KG1 (cell line): ENCODE results near the gene LOC101059915.

Experiments used
- DNase-seq: peaks from one replicate; lab custom pipeline; 2025; lab: John Stamatoyannopoulos, UW

The LOC101059915 gene

DNA sequence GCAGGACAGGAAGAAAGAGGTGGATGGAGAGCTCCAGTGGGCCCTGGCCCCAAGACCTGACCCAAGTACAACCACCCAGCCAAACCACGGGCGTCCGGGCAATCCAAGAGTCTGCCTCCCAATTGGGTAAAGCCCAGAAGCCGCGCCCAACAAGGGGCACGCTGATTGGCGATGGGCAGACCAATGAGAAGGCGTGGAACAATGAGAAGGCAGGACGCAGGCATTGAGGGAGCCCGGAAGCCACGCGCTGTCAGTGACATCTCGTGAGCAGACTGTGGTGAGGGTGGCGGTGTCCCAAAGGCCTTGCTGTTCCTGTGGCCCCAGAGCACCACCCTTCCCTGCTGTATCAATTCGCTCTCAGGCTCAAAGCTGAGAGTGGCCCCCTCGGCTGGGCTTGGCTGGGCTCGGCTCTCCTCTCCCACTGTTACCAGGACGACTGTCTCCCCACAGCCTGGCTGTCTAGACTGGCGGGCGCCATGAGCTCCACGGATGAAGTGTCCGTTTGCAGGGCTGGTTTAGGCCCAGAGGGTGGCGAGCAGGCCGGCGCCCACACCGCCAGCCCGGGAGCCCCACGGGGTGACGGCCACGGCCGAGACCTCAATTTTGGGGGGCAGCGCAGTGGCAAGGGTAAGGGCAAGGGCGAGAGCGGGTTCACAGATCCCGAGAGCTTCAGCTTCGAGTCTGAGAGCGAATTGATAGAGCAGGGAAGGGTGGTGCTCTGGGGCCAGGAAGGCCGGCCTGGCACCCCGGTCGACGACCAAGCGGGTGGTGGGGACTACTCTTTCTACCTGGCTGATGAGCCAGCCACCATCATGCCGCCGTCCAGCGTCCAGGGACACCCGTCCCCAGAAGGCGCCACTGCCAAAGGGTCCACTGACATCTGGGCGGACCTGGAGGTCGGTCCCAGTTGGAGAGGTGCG, at the start of gene LOC101059915:
Gene LOC101059915 (plus strand): TSS at position 219 of the 920 bp plus-strand sequence.
- no peak for DNase-seq

DNA sequence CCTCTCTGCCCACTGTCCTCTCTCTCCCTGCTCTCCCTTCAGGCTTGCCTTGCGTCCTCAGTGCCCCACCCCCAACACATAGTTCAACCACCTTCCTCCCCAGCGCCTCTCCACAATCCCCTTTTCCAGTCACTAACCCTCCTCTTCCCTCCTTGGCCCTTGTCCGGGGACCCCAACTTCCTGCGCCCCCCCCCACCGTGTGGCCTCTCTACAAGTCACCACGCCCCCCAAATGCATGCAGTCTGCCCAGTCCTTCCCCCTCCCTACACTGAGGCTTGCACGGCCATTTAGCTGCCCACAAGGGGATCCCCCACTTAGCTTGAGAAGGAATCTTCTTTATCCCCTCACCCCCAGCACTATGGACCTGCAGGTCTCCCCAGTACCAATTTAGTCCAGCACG, 49.6 kb upstream of the LOC101059915 start:
- no peak for DNase-seq

DNA sequence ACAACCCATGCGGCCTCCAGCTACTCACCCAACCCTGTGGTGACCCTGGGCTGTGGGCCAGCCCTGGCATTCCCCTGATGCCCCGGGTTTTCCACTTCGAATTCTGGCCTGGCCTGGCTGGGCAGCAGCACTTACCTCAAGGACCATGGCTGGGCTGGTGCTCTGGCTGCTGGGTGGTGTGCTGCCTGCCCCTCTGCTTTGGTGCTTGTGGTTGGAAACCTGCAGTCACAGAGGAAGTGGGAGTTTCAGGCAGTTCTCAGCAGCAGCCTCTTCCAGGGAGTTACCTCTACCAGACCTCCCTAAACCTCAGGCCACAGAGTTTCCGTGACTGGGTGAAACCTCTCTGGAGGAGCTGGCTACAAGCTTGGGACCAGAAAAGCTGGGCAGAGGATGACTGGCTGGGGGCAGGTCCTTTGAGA, 49.0 kb upstream of the LOC101059915 start, which contains the start of gene CXCR3:
Gene CXCR3 (minus strand): TSS at position 209 of the 419 bp plus-strand sequence. CDS start 62 bp downstream, at position 147.
- DNase-seq = peak; percentile 9

DNA sequence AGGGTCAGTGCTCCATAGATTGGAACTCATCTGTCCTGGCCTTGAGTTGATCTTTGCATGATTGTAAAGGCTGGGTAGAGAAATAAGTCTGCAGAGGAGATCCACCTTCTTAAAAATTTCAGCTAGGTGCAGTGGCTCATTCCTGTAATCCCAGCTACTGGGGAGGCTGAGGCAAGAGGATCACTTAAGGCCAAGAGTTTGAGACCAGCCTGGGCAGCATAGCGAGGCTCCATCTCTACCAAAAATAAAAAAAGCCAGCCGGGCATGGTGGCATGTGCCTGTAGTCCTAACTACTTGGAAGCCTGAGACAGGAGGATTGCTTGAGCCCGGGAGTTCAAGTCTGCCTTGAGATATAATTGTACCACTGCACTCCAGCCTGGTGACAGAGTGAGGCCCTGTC, 48.6 kb upstream of the LOC101059915 start:
- DNase-seq = no peak

DNA sequence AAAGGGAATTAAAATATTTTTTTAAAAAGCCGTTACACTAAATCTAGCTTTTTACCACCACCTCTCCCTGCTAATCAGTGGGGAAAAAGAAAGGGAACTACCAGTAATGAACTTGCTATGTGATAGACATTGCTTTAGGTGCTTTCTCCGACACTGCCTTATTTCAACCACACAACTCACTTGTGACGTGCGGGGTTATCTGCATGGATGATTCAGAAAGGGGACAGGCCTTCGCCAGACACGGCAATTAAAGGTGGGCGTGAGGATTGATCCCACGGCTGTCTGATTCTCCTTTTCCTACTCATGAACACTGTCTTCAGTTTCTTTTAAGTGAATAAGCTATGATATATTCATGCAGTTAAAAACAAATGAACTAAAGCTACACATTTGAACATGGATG, 48.2 kb upstream of the LOC101059915 start:
- DNase-seq = no peak

DNA sequence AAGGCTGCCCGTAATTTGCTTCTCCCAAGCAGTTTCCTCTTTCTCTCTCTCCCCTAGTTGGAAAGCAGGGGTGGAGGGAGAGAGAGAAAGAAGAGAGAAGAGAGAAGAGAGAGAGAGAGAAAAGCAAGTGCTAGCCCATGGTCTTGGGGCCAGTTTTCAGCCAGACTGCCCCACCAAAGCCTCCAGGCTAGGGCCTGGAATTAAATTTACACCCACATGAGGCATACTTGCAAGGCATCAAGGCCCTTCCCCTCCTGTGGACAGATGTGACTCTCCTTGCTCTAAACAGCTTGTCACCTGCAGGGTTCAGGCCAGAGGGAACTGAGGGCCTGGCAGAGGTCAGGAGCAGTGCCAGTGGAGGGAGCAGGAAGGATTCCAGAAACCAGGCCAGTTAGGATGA, 47.4 kb upstream of the LOC101059915 start:
- no peak for DNase-seq

DNA sequence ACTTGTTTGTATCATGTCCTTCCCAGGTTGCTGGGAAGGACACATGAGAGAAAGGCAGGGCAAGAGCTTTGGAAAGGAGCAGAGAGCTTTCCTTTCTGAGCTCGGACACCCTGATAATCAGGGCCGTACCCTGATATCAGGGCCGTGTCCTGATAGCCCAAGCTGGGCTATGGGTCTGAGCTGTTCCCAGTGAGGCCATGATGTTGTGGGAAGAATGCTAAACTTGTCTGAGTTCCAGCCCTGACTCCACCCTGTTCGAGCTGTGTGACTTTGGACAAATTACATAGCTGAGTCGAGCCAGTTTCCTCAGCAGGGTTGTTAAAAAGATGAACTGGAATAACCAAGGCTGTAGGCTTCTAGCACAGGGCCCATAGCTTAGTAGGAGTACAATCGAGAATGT, 45.7 kb upstream of the LOC101059915 start:
- DNase-seq = no peak

DNA sequence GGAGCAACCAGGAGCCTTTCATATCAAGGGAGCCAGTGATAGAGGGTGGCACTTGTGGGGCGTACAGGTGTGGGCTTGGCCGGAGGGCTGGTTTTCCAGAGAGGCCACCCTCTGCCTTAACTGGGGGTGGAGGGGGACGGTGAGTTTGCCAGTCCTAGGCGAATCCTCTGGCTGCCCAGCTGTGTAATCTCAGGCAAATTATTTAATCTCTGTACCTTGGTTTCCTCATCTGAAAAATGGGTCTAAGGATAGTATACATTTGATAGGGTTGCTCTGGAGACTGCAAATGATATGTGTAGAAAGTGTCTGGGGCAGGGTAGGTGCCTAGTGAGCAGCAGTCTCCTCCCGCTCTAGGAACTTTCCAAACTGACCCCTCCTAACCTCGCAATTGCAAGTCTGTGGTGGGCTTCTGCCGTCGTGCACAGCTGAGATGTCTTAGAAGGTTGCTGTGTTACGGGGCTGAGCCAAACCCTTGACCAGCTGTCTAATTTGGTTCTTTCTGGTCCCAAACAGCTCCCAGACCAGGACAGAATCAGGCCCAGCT, 45.2 kb upstream of the LOC101059915 start:
- DNase-seq = no peak

DNA sequence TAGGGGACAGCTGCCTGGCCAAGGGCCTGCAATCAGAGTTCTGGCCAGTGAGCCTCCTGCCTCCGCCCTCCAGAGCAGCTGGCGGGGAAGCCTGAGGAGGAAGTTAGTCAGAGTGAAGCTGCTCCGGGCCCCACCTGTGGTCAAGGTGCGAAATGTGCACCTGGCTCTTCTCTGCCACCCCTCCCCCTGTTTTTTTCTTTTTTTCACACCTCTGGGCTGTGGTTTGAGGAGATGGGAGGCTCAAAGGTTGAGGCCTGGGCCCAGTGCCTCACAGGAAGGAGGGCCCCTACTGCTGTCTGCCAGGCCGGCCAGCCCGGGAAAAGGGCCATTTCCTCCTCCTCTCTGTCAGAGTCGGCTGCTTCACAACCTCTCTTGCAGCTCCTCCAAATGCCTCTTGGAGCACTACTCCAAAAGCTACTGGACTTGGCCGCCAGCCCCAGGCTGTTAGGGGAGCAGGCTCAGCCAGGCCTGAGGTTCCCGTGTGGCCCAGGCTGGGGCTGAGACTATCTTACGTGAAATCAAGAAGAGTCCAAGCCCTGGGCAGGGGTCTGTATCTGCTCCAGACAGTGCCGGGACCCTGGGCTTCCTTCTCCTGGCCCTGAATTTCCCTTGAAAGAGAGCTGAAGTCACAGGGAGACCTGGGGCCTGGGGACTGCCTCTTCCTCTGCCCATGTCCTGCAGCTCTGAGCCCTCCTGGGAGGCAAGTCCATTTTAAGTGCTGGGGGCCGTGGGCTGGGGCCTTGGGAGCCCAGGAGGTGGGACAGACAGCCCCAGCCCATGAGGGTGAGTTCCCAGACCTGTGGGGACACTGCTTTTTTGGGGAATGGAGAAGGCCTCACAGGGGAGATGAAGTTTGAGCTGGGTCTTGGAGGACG, 44.5 kb upstream of the LOC101059915 start:
- no peak for DNase-seq

DNA sequence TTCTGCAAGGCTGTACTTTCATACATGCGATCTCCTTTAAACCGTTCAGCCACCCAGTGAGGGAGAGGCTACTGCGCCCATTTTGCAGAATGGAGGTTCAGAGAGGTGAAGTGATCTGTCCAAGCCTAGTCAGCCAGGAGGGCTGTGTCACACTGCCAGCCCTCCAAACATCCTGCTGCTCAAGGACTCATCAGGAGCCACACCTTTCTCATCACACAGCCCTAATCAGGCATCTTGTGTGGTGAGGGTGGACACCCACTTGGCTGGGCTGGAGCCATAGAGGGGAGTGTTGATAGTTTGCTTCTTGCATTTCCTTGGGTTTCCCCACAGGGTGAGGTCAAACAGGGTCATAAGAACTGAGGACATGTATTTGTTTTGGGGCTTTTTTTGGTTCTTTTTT, 43.6 kb upstream of the LOC101059915 start:
- DNase-seq = no peak

DNA sequence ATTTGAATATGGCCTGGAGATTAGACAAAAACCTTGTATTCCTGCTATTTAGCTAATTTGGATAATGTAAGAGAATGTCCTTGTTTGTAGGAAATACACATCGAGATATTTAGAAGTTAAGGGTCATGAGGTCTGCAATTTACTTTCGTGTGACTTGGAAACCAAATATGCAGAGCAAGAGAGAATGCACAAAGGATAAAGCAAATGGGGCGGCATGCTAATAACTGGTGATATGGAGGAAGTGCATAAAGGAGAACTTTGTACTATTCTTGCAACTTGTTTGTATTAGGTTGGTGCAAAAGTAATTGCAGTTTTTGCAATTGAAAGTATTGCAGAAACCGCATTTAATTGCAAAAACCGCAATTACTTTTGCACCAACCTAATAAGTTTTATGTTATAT, 41.9 kb upstream of the LOC101059915 start:
- no peak for DNase-seq

DNA sequence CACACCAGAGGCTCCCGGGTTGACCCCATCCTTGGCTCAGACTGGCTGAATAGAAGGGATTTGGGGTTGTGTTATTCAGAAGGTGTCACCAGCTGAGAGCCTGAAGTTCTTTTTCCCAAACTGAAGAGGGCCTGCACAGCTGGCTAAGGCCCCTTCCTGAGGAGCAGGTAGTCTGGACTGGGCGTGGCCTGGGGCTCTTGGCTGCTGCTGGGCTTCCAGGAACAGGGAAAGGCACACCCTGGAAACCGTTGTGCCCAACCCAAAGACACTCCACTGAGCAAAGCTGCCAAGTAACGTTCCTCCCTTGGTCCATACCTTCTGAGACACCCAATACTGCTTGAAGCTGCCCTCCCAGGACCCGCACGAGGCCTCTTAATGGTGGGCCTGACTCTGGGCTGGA, 40.8 kb upstream of the LOC101059915 start:
- no peak for DNase-seq

DNA sequence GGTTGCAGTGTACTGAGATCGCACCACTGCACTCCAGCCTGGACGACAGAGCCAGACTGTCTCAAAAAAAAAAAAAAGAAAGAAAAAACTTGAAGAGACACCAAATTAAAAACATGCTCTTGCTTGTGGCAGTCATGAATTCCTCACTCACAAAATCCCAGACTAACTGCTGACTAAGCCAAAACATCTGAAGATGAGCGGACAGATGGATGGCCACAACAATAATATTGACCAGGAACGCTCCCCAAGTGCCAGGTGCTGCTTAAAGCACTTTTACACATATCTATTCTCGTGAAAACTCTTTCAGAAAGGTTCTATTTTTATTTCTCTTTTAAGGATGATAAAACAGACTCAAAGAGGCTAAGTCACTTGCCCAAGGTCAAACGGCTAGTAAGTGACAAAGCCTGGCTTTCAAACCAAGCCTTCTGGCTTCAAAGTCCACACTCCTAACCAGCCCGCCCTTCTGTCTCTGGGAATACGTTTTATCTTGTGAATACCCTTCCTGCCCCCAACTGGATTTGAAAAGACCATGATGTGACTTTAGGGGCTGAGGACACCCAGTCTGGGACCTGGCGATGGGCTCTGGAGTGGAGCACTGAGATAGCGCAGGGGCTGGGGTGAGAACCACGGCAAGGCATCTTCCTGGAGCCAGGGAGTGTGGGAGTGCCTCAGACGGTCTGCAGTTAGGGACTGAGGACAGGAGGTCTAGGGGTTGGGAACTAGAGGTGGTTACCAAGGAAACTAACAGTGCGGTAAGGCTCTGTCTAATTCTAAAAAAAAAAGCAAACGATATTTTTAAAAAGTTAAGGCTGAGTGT, 39.5 kb upstream of the LOC101059915 start:
- DNase-seq = no peak

DNA sequence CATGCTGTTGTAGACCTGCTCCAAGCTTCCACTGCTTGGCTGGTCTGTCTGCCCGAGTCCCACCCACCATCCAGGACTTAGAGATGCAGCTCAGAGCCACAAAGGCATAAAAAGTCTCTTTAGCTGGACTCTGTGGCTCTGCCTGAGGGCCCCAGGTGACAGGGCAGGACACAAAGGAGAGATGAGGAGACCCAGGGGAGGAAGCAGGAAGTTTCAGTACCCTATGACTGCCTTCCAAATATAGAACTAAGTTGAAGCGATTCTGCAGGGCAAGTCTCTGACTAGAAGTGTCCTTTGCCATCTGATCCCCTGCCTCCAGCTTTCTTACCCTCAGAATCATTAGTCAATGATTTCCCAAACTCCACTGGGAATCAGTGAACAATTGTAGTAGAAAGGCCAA, 37.9 kb upstream of the LOC101059915 start:
- DNase-seq = no peak

DNA sequence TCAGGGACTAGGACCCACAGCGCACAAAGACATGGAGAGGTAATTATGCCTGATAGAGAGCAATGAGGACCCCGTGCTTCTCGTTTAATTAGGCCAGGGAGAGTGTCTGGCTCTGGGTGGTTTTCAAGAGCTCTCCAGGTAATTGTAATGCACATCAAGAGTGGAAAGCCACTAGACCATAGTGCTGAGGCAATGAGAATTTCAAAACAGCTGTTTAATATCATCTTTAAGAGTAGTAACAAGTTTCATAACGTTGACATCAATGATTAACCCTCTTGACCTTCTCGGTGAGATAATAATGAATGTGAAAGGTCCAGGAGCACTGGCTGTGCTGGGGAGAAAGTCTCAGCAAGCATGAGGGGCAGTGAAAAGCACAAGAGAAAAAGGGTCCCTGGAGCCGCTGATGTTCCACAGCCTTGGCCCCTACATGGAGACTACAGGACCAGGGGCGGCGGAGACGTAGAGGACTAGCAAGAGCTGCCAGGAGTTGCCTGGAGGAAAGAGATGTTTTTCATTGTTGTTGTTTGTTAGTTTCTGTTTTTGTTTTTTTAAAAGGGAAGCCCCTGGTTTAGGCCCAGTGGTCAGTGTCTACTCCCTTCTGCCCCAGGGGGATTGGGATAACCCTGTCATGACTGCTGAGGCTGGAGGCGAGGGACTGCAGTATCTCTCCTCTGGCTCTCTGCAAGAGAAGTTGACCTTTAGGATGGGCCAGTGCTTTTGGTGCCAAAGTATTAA, 34.3 kb upstream of the LOC101059915 start:
- DNase-seq = no peak

DNA sequence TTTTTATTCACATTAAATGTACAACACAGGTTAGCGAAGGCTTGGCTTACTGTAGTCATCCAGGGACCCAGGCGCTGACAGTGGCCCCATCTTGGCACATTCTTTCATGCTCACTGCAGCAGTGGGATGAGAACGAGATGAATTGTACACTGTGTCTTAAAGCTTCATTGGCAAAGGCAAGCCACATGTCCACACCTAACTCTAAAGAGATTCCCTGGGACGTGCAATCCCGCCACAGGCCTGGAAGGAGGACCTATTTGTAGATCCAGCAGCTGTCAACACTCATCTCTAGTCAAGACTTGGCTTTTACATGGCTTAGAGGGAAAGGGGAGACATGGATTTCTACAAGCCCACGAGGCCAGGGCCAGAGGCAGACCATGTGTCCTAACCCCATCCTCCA, 33.0 kb upstream of the LOC101059915 start:
- no peak for DNase-seq

DNA sequence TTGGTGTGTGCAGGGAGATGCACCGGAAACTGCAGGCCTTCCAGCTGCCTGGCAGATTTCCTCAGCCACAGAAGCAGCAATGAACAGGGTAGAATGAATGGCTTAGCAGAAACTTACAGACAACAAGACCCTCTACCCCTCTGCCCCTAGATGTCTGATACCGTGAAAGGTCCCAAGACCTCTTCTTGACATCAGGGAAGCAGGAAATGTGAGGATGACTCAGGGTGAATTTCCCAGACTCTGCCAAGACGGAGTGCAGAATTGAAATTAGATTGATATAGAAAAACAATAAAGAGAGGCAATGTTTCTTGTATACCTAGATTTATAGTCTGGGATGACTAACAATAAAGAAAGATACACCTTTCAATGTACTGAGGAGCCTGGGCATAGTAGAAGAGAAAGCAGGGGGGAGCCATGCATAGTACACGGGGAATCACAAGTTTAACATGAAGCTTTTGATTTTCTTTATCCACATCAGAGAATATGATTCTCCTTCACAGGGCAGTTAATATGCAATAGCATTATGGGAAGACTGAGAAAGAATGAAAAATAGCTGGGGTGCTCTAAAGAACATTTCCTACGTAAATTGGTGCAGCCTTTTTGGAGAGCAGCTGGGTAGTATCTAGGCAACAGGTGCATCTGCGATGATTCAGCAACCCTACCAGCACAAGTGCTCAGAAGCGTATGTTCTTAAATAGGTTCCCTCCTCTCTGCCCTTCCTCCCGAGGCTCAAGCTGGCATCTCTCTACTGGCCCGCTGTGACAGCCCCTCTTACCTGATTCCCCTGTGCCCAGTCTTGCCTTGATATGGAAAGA, 30.7 kb upstream of the LOC101059915 start:
- no peak for DNase-seq

DNA sequence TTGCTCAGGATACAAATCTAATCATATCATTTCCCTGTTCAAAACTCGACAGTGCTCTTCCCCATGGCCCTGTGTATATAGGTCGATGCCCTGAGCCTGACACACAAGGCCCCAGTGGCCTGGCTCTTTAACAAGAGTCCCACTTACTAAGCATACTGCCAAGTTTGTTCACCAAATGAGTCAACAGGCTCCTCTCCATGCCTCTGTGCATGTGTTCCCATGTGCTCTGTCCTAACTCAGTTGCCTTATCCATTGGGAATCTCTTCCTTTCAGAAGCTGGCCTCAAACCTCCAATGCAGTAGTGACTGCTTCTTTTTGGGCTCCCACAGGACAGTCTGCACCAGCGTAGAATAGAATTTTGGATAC, 30.1 kb upstream of the LOC101059915 start:
- DNase-seq = no peak

DNA sequence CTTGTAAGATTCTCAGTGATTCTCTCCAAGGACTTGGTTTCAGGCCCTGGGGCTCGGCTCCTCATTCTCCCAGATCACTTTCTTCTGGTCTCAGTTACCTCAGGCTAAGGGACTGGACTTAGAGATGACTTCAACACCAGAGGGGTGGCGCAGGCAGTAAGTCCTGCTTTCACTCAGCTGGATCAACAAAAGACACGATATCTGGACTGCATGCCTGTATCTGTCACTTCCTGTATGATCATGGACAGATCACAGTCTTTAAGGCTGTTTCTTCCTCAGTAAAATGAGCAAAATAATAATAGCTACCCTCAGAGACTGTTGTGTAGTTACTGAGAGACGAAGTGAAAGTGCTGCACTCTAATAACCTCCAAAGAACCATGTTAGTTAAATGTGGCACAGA, 29.5 kb upstream of the LOC101059915 start:
- DNase-seq = no peak

DNA sequence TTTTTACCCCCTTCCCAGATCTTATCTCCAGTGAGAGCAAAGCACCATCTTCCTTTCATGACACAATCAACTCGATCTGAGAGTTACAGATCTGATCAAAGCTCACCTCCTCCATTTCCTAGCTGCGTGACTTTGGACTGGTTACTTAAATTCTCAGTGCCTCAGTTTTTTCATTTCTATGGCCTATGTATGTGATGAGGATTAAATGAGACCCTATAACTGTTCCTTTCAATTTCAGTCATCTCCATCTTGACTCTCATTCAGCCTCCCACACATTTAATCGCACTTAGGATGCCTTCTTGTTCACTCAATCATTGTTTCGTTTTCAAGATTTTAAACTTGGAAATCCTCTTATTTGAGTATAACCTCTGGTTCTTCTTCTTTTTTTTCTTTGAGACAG, 28.9 kb upstream of the LOC101059915 start:
- DNase-seq = no peak
